ENCODE measurements around the gene NLRC5.
"Not testable (repeated sequence)": the region's sequence is repeated elsewhere in the genome, so short reads cannot be mapped to it uniquely, and the experiment has no call there.

Gene NLRC5

GRCh38 chr16:57108432-57108831, 119.1 kb downstream of the NLRC5 start:
- no peaks in the 10 kb centered on the region for H3K9me3 Mint-ChIP-seq

GRCh38 chr16:57109259-57110105, 120.1 kb downstream of the NLRC5 start:
- H3K27ac Mint-ChIP-seq; H3K27me3 Mint-ChIP-seq (ENCODE audit: low read depth); H3K36me3 Mint-ChIP-seq (ENCODE audit: low read depth); H3K4me1 Mint-ChIP-seq (ENCODE audit: low read depth); H3K9me3 Mint-ChIP-seq; DNase-seq (ENCODE audit: low spot score); H3K4me3 Mint-ChIP-seq: not testable (repeated sequence)

More at GRCh38 chr16:57108432-57108831, 119.1 kb downstream of the NLRC5 start:
- no peak overlapping the region for H3K4me3 Mint-ChIP-seq
- DNase-seq (ENCODE audit: low spot score), result no peak
- H3K27ac Mint-ChIP-seq, result no peak overlapping the region
- no peaks in the 10 kb centered on the region for H3K27me3 Mint-ChIP-seq (ENCODE audit: low read depth)
- H3K4me1 Mint-ChIP-seq (ENCODE audit: low read depth), result peaks cover 11% of the 10 kb centered on the region
- H3K36me3 Mint-ChIP-seq (ENCODE audit: low read depth), result no peaks in the 10 kb centered on the region

GRCh38 chr16:57110937-57111336, 121.6 kb downstream of the NLRC5 start:
- H3K36me3 Mint-ChIP-seq (ENCODE audit: low read depth), result no peaks in the 10 kb centered on the region
- peaks cover 4% of the 10 kb centered on the region for H3K4me1 Mint-ChIP-seq (ENCODE audit: low read depth)
- H3K4me3 Mint-ChIP-seq, result no peak overlapping the region
- no peaks in the 10 kb centered on the region for H3K27me3 Mint-ChIP-seq (ENCODE audit: low read depth)
- no peaks in the 10 kb centered on the region for H3K9me3 Mint-ChIP-seq
- no peak overlapping the region for H3K27ac Mint-ChIP-seq
- DNase-seq (ENCODE audit: low spot score), result no peak

GRCh38 chr16:57111420-57111819, 122.1 kb downstream of the NLRC5 start:
- no peaks in the 10 kb centered on the region for H3K27me3 Mint-ChIP-seq (ENCODE audit: low read depth)
- no peak for DNase-seq (ENCODE audit: low spot score)
- no peak overlapping the region for H3K4me3 Mint-ChIP-seq
- H3K4me1 Mint-ChIP-seq (ENCODE audit: low read depth), result peaks cover 2% of the 10 kb centered on the region
- H3K27ac Mint-ChIP-seq, result no peak overlapping the region
- H3K9me3 Mint-ChIP-seq, result no peaks in the 10 kb centered on the region
- H3K36me3 Mint-ChIP-seq (ENCODE audit: low read depth), result no peaks in the 10 kb centered on the region

- Mint-ChIP-seq H3K9me3 (no peaks in the 10 kb centered on the region), H3K27ac (no peak overlapping the region), H3K4me3 (no peak overlapping the region), H3K27me3 (ENCODE audit: low read depth) (no peaks in the 10 kb centered on the region), H3K36me3 (ENCODE audit: low read depth) (no peaks in the 10 kb centered on the region), H3K4me1 (ENCODE audit: low read depth) (no peaks in the 10 kb centered on the region)
- DNase-seq (ENCODE audit: low spot score), result no peak
These were observed 123.2 kb downstream of the NLRC5 start for GRCh38 chr16:57112403-57113041.

- Mint-ChIP-seq H3K4me1 (ENCODE audit: low read depth) (no peaks in the 10 kb centered on the region), H3K27ac (no peak overlapping the region), H3K4me3 (no peak overlapping the region), H3K9me3 (no peaks in the 10 kb centered on the region), H3K27me3 (ENCODE audit: low read depth) (no peaks in the 10 kb centered on the region), H3K36me3 (ENCODE audit: low read depth) (no peaks in the 10 kb centered on the region)
- DNase-seq (ENCODE audit: low spot score), result no peak
These were observed 123.7 kb downstream of the NLRC5 start for GRCh38 chr16:57113042-57113453.

- Mint-ChIP-seq H3K9me3 (no peaks in the 10 kb centered on the region), H3K27ac (no peak overlapping the region), H3K27me3 (ENCODE audit: low read depth) (no peaks in the 10 kb centered on the region)
These were observed 124.3 kb downstream of the NLRC5 start for GRCh38 chr16:57113664-57114063.

GRCh38 chr16:57115168-57115513, 125.8 kb downstream of the NLRC5 start:
- H3K4me3 Mint-ChIP-seq, result no peak overlapping the region
- no peak overlapping the region for H3K27ac Mint-ChIP-seq
- no peaks in the 10 kb centered on the region for H3K36me3 Mint-ChIP-seq (ENCODE audit: low read depth)
- H3K27me3 Mint-ChIP-seq (ENCODE audit: low read depth), result no peaks in the 10 kb centered on the region
- H3K4me1 Mint-ChIP-seq (ENCODE audit: low read depth), result no peaks in the 10 kb centered on the region
- H3K9me3 Mint-ChIP-seq, result no peaks in the 10 kb centered on the region
- no peak for DNase-seq (ENCODE audit: low spot score)

More at GRCh38 chr16:57113664-57114063, 124.3 kb downstream of the NLRC5 start:
- no peak overlapping the region for H3K4me3 Mint-ChIP-seq
- H3K4me1 Mint-ChIP-seq (ENCODE audit: low read depth), result no peaks in the 10 kb centered on the region
- DNase-seq (ENCODE audit: low spot score), result no peak
- no peaks in the 10 kb centered on the region for H3K36me3 Mint-ChIP-seq (ENCODE audit: low read depth)

GRCh38 chr16:57115514-57116182, 126.3 kb downstream of the NLRC5 start:
- Mint-ChIP-seq H3K27me3 (ENCODE audit: low read depth) (no peaks in the 10 kb centered on the region), H3K4me3 (no peak overlapping the region), H3K36me3 (ENCODE audit: low read depth) (no peaks in the 10 kb centered on the region), H3K9me3 (no peaks in the 10 kb centered on the region), H3K4me1 (ENCODE audit: low read depth) (no peaks in the 10 kb centered on the region), H3K27ac (no peak overlapping the region)
- no peak for DNase-seq (ENCODE audit: low spot score)

GRCh38 chr16:57118461-57119084, 129.2 kb downstream of the NLRC5 start:
- H3K4me3 Mint-ChIP-seq, result no peak overlapping the region
- no peak overlapping the region for H3K27ac Mint-ChIP-seq

GRCh38 chr16:57123216-57123973, 134.0 kb downstream of the NLRC5 start:
- Mint-ChIP-seq H3K4me3 (no peak overlapping the region), H3K27me3 (ENCODE audit: low read depth) (no peaks in the 10 kb centered on the region), H3K36me3 (ENCODE audit: low read depth) (no peaks in the 10 kb centered on the region), H3K4me1 (ENCODE audit: low read depth) (peaks cover 26% of the 10 kb centered on the region), H3K27ac (peak overlapping the region; percentile 62), H3K9me3 (no peaks in the 10 kb centered on the region)
- no peak for DNase-seq (ENCODE audit: low spot score)

More at GRCh38 chr16:57118461-57119084, 129.2 kb downstream of the NLRC5 start:
- no peaks in the 10 kb centered on the region for H3K36me3 Mint-ChIP-seq (ENCODE audit: low read depth)
- no peaks in the 10 kb centered on the region for H3K27me3 Mint-ChIP-seq (ENCODE audit: low read depth)
- H3K4me1 Mint-ChIP-seq (ENCODE audit: low read depth), result no peaks in the 10 kb centered on the region
- H3K9me3 Mint-ChIP-seq, result no peaks in the 10 kb centered on the region
- no peak for DNase-seq (ENCODE audit: low spot score)

GRCh38 chr16:57123974-57124674, 134.8 kb downstream of the NLRC5 start:
- H3K9me3 Mint-ChIP-seq, result no peaks in the 10 kb centered on the region
- peak overlapping the region; percentile 62 for H3K27ac Mint-ChIP-seq
- no peak for DNase-seq (ENCODE audit: low spot score)
- H3K27me3 Mint-ChIP-seq (ENCODE audit: low read depth), result no peaks in the 10 kb centered on the region
- H3K4me3 Mint-ChIP-seq, result no peak overlapping the region
- peaks cover 33% of the 10 kb centered on the region for H3K4me1 Mint-ChIP-seq (ENCODE audit: low read depth)
- no peaks in the 10 kb centered on the region for H3K36me3 Mint-ChIP-seq (ENCODE audit: low read depth)

- no peak for DNase-seq (ENCODE audit: low spot score)
- Mint-ChIP-seq H3K27me3 (ENCODE audit: low read depth) (no peaks in the 10 kb centered on the region), H3K4me3 (no peak overlapping the region), H3K4me1 (ENCODE audit: low read depth) (peaks cover 35% of the 10 kb centered on the region), H3K9me3 (no peaks in the 10 kb centered on the region), H3K27ac (no peak overlapping the region), H3K36me3 (ENCODE audit: low read depth) (no peaks in the 10 kb centered on the region)
These were observed 136.0 kb downstream of the NLRC5 start for GRCh38 chr16:57125376-57125775.

Data from T-helper 2 cell treated with Interferon-gamma antibody and Interleukin-4, amounts not matched to agents 5 μg/mL and 100 μg/mL, for 36 hours (primary cell).